GM19328 (cell line): ENCODE results near the gene SEC24A.
"Not testable (repeated sequence)": the region's sequence is repeated elsewhere in the genome, so short reads cannot be mapped to it uniquely, and the experiment has no call there.

Experiments used
- ATAC-seq: cut with Tn5 transposase; IDR thresholded peaks from one replicate; pipeline ENCODE4 v1.9.1; 2021; ENCODE audit warnings: mild to moderate bottlenecking, moderate library complexity; ENCODE audit not compliant: unreplicated experiment

The SEC24A gene

GRCh38 chr5:134648425-134649162 is at the start of gene SEC24A:
SEC24A (plus strand) TSS chr5:134648785; CDS start chr5:134649077, 292 bp downstream.
- ATAC-seq: peak; percentile 66

GRCh38 chr5:134599820-134600219 is 48.8 kb upstream of the SEC24A start:
- ATAC-seq: not testable (repeated sequence)

GRCh38 chr5:134600600-134600999 is 48.0 kb upstream of the SEC24A start:
- no peak for ATAC-seq

- ATAC-seq: no peak
Measured at GRCh38 chr5:134603059-134603458, 45.5 kb upstream of the SEC24A start.

- no peak for ATAC-seq
Measured at GRCh38 chr5:134604908-134605307, 43.7 kb upstream of the SEC24A start.

- ATAC-seq: no peak
Measured at GRCh38 chr5:134606726-134607125, 41.9 kb upstream of the SEC24A start.

GRCh38 chr5:134608555-134608954 is 40.0 kb upstream of the SEC24A start:
- ATAC-seq: no peak

GRCh38 chr5:134609232-134609851 is 39.2 kb upstream of the SEC24A start:
- no peak for ATAC-seq

- no peak for ATAC-seq
Measured at GRCh38 chr5:134610725-134611124, 37.9 kb upstream of the SEC24A start.

- ATAC-seq: no peak
Measured at GRCh38 chr5:134611515-134611914, 37.1 kb upstream of the SEC24A start.

- ATAC-seq: no peak
Measured at GRCh38 chr5:134614450-134615085, 34.0 kb upstream of the SEC24A start.

- ATAC-seq: no peak
Measured at GRCh38 chr5:134620634-134621033, 28.0 kb upstream of the SEC24A start.

- ATAC-seq: no peak
Measured at GRCh38 chr5:134625559-134625958, 23.0 kb upstream of the SEC24A start.

GRCh38 chr5:134626369-134627014 is 22.1 kb upstream of the SEC24A start:
- no peak for ATAC-seq

- ATAC-seq: no peak
Measured at GRCh38 chr5:134634227-134634626, 14.4 kb upstream of the SEC24A start.

GRCh38 chr5:134635366-134635765 is 13.2 kb upstream of the SEC24A start:
- not testable (repeated sequence) for ATAC-seq

GRCh38 chr5:134637116-134637721 is 11.4 kb upstream of the SEC24A start:
- no peak for ATAC-seq

- ATAC-seq: no peak
Measured at GRCh38 chr5:134638760-134639201, 9.8 kb upstream of the SEC24A start.

GRCh38 chr5:134642931-134643530 is 5.6 kb upstream of the SEC24A start:
- no peak for ATAC-seq

GRCh38 chr5:134647750-134648424 is 698 bp upstream of the SEC24A start:
- peak; percentile 35 for ATAC-seq
